ENCODE data around the gene STARD7. TPM values are rescaled to one million over a fixed set of nuclear protein-coding genes. Genes with fewer than 3 reads are reported as not detected.

Gene STARD7
- total and polyA plus RNA-seq, 9 of the 15 experiments (the other 6 are each of a cell fraction or from before 2014, with no cell fraction given), result 90.9 to 196 (median 145) TPM

DNA sequence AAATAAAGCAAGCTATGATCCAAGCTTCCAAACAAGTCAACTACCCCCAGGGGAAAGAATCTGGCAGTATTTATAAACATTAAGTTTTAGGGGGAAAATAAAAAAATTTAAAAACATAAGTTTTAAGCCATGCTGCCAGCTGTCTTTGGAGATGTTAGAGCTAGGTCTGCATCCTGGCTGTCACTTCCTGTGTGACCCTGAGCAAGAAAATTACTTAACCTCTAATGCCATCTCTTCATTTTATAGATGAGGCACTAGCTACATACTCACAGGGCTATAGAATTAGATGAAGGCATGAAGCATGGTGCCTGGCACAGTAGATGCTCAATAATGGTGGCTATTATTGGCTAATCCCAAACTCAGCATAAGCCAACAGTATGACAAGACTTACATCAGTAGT is 28.1 kb downstream of the STARD7 start:
- H3K9me1 ChIP-seq (ENCODE audit: control insufficient read depth, insufficient read depth, low read length), result no peaks in the 10 kb centered on the region
- peaks cover 3 to 4% of the 10 kb centered on the region in 2 experiments; a peak in 3 of 5 replicates for H3K27me3 ChIP-seq (ENCODE audit: control insufficient read depth in 2 of 2, insufficient read depth in 2 of 2, low read length in 2 of 2)
- no peak overlapping the region for H2AFZ ChIP-seq (ENCODE audit: low read depth, low read length)
- no peaks in the 10 kb centered on the region for H3K9me3 ChIP-seq (replicated peaks; ENCODE audit: control insufficient read depth, insufficient read depth, low read depth, low read length)
- H3K79me2 ChIP-seq (ENCODE audit: control insufficient read depth, insufficient read depth, low read length), result no peaks in the 10 kb centered on the region
- ChIA-PET POLR2A (interaction anchor here (1.0 to 1.4 kb wide), 2 partner anchors 20 to 22 kb away, joined by 3 to 4 read pairs; no protein-coding TSS in a partner anchor), CTCF (ENCODE audit: low intra/inter-chr PET ratio) (no interaction called here)
- H4K20me1 ChIP-seq (replicated peaks; ENCODE audit: control insufficient read depth, insufficient read depth, low read length), result no peaks in the 10 kb centered on the region; the same call in 1 of the 2 replicates
- no peak overlapping the region for H3K4me3 ChIP-seq
- DNase-seq (ENCODE audit: extremely low read depth in 1 of 4, low spot score in 3 of 4) (no peak), ATAC-seq (no peak), FAIRE-seq (no peak)
- H3K4me1 ChIP-seq (replicated peaks in 1 of 2; ENCODE audit: control insufficient read depth in 2 of 2, insufficient read depth in 2 of 2, low read length in 2 of 2), result no peaks in the 10 kb centered on the region
- H3K4me2 ChIP-seq (ENCODE audit: insufficient read depth, low read length), result no peak overlapping the region
- no peak overlapping the region for H3K9ac ChIP-seq (ENCODE audit: insufficient read depth in 1 of 2, low read depth in 2 of 2, low read length in 2 of 2)
- no TSS peak for BruUV-seq (replicated peaks)
- peaks cover 16% of the 10 kb centered on the region for H3K36me3 ChIP-seq (ENCODE audit: control insufficient read depth, insufficient read depth, low read length)
- in situ Hi-C loops (cut with MboI), result no loop called here
- intact Hi-C loops (cut with micrococcal nuclease), result no loop called here
- no peak overlapping the region for H3K27ac ChIP-seq (ENCODE audit: extremely low read depth, low read depth, low read length)
- TF ChIP-seq ZNF444 (CRISPR knock-in tag; IDR thresholded peaks at IDR 0.05) (no peak), THRA (IDR thresholded peaks at IDR 0.05) (no peak), SMARCE1 (IDR thresholded peaks at IDR 0.05) (no peak), KAT7 (CRISPR knock-in tag; IDR thresholded peaks at IDR 0.05; ENCODE audit: borderline replicate concordance) (no peak), MED1 (CRISPR knock-in tag; IDR thresholded peaks at IDR 0.05; ENCODE audit: borderline replicate concordance) (no peak), CHAMP1 (IDR thresholded peaks at IDR 0.05) (no peak), SAFB (IDR thresholded peaks at IDR 0.05; ENCODE audit: borderline replicate concordance, low read depth, low read length) (no peak), ZNF785 (CRISPR knock-in tag; IDR thresholded peaks at IDR 0.05) (no peak), KHSRP (IDR thresholded peaks at IDR 0.05) (no peak), DMBX1 (CRISPR knock-in tag; IDR thresholded peaks at IDR 0.05; ENCODE audit: borderline replicate concordance) (no peak), TCFL5 (CRISPR knock-in tag; conservative IDR thresholded peaks at IDR 0.05) (no peak), ZNF586 (CRISPR knock-in tag; conservative IDR thresholded peaks at IDR 0.05) (no peak), ZNF263 (CRISPR knock-in tag; IDR thresholded peaks at IDR 0.05; ENCODE audit: borderline replicate concordance) (no peak), PHTF2 (CRISPR knock-in tag; IDR thresholded peaks at IDR 0.05) (no peak), NONO (IDR thresholded peaks at IDR 0.05; ENCODE audit: low read depth in 2 of 2, low read length in 1 of 2) (no peak), SMAD4 (CRISPR knock-in tag; conservative IDR thresholded peaks at IDR 0.05) (no peak)
- TF ChIP-seq, protein P1, sequence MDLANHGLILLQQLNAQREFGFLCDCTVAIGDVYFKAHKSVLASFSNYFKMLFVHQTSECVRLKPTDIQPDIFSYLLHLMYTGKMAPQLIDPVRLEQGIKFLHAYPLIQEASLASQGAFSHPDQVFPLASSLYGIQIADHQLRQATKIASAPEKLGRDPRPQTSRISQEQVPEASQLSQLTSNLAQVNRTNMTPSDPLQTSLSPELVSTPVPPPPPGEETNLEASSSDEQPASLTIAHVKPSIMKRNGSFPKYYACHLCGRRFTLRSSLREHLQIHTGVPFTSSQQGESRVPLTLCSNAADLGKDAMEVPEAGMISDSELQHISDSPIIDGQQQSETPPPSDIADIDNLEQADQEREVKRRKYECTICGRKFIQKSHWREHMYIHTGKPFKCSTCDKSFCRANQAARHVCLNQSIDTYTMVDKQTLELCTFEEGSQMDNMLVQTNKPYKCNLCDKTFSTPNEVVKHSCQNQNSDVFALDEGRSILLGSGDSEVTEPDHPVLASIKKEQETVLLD (IDR thresholded peaks at IDR 0.05), result no peak
- TF ChIP-seq, protein P2, sequence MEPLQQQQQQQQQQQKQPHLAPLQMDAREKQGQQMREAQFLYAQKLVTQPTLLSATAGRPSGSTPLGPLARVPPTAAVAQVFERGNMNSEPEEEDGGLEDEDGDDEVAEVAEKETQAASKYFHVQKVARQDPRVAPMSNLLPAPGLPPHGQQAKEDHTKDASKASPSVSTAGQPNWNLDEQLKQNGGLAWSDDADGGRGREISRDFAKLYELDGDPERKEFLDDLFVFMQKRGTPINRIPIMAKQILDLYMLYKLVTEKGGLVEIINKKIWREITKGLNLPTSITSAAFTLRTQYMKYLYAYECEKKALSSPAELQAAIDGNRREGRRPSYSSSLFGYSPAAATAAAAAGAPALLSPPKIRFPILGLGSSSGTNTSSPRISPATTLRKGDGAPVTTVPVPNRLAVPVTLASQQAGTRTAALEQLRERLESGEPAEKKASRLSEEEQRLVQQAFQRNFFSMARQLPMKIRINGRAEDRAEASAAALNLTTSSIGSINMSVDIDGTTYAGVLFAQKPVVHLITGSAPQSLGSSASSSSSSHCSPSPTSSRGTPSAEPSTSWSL (CRISPR knock-in tag; IDR thresholded peaks at IDR 0.05; ENCODE audit: borderline replicate concordance), result no peak

Measured in K562 (cell line).